Panc1 (cell line): ENCODE results near the gene CTBP1. TPM values are rescaled to one million over a fixed set of nuclear protein-coding genes. Genes with fewer than 3 reads are reported as not detected.
A peak's percentile ranks its signal among the peaks of the same experiment; 100 is the strongest.

Source experiments
- ATAC-seq: fragments of 200-7000 bp; cut with Tn5 transposase; 2 replicates; pipeline ENCODE4 v1.9.1; 2020; ENCODE audit warnings: mild to moderate bottlenecking, moderate library complexity
- BruUV-seq: library from RNA; stranded (reverse); fragments of 400-500 nt; replicated peaks from 2 replicates; lab custom pipeline; 2021; lab: Mats Ljungman, UMichigan
- CTCF ChIA-PET: fragments of 300-600 bp; sonication (Branson Sonifier 250); formaldehyde crosslinking; loops from one replicate; lab custom pipeline; 2022; ENCODE audit warnings: antibody characterized with exemption; lab: Charles Lee
- POLR2A ChIA-PET: fragments of 300-600 bp; sonication (Branson Sonifier 250); formaldehyde crosslinking; loops from one replicate; lab custom pipeline; 2022; ENCODE audit warnings: antibody characterized with exemption; lab: Charles Lee
- DNase-seq: peaks from one replicate; pipeline ENCODE4 v3.0.0-alpha.2; 2010; ENCODE audit warnings: low read depth, low spot score
- H3K27ac ChIP-seq: 2 replicates; pipeline ENCODE4 v1.5.1; 2011; ENCODE audit warnings: mild to moderate bottlenecking, low read length, inconsistent platforms
- H3K27me3 ChIP-seq: fragments of 200-500 bp; sonication (Bioruptor generic); 2 replicates; pipeline ENCODE4 v1.6.0; 2014; ENCODE audit warnings: low read length, inconsistent platforms; ENCODE audit not compliant: control insufficient read depth, insufficient read depth
- H3K36me3 ChIP-seq: fragments of 200-500 bp; sonication (Bioruptor generic); 2 replicates; pipeline ENCODE4 v1.5.1; 2014; ENCODE audit warnings: inconsistent platforms, mild to moderate bottlenecking, low read length, moderate library complexity; ENCODE audit not compliant: control insufficient read depth, insufficient read depth
- H3K4me1 ChIP-seq: 2 replicates; pipeline ENCODE4 v1.5.1; 2011; ENCODE audit warnings: inconsistent platforms, mild to moderate bottlenecking, low read length, moderate library complexity; ENCODE audit not compliant: control insufficient read depth, insufficient read depth
- H3K4me3 ChIP-seq, 2 experiments: 2 replicates each; pipeline ENCODE4 v1.5.1; 2011 to 2012; ENCODE audit warnings: low read depth in 2 of 2, low read length in 2 of 2, mild to moderate bottlenecking in 2 of 2, inconsistent platforms in 1 of 2, moderate library complexity in 1 of 2
- H3K9me3 ChIP-seq: fragments of 200-500 bp; sonication (Bioruptor generic); 2 replicates; pipeline ENCODE4 v1.5.1; 2014; ENCODE audit warnings: low read depth, mild to moderate bottlenecking, inconsistent platforms, low read length, moderate library complexity; ENCODE audit not compliant: control insufficient read depth, insufficient read depth
- POLR2AphosphoS5 ChIP-seq: IDR thresholded peaks from 2 replicates; pipeline ENCODE4 v1.6.1; 2012; ENCODE audit warnings: mild to moderate bottlenecking, low read depth, low read length, moderate library complexity
- SIN3A ChIP-seq: IDR thresholded peaks from 2 replicates; pipeline ENCODE4 v1.6.1; 2012; ENCODE audit warnings: low read depth, mild to moderate bottlenecking, low read length, moderate library complexity, borderline replicate concordance; ENCODE audit not compliant: insufficient read depth
- TCF7L2 ChIP-seq: IDR thresholded peaks from 2 replicates; pipeline ENCODE4 v1.6.1; 2011; ENCODE audit warnings: mild to moderate bottlenecking, low read depth, low read length, inconsistent platforms
- in situ Hi-C: cut with HindIII; loops from 2 replicates; pipeline ENCODE4 v1.10.0; 2016; ENCODE audit warnings: low sequenced_read_pairs, low pct_unique_long_range_greater_than_20kb
- intact Hi-C: fragments of 100-400 bp; cut with micrococcal nuclease; formaldehyde crosslinking; loops from one replicate; pipeline ENCODE4 v1.10.0; 2022; ENCODE audit not compliant: unreplicated experiment
- total RNA-seq: library from RNA; stranded (reverse); gene quantifications from one replicate; pipeline ENCODE4 v1.2.1, GENCODE V29; 2021; ENCODE audit not compliant: unreplicated experiment
- TF ChIP-seq, protein P1 (sequence below): fragments of 450-650 bp; IDR thresholded peaks from 2 replicates; pipeline ENCODE4 v1.5.1; 2017; ENCODE audit warnings: mild to moderate bottlenecking
- TF ChIP-seq, protein P2 (sequence below), 2 experiments: IDR thresholded peaks; 2 replicates each; pipeline ENCODE4 v1.6.1; 2011 to 2012; ENCODE audit warnings: low read depth in 2 of 2, control low read depth in 1 of 2, low read length in 1 of 2, mild to moderate bottlenecking in 1 of 2, moderate library complexity in 1 of 2; ENCODE audit not compliant: insufficient read depth in 1 of 2

The CTBP1 gene
- total RNA-seq, 1 experiment from 2014 or later = 157 TPM

DNA sequence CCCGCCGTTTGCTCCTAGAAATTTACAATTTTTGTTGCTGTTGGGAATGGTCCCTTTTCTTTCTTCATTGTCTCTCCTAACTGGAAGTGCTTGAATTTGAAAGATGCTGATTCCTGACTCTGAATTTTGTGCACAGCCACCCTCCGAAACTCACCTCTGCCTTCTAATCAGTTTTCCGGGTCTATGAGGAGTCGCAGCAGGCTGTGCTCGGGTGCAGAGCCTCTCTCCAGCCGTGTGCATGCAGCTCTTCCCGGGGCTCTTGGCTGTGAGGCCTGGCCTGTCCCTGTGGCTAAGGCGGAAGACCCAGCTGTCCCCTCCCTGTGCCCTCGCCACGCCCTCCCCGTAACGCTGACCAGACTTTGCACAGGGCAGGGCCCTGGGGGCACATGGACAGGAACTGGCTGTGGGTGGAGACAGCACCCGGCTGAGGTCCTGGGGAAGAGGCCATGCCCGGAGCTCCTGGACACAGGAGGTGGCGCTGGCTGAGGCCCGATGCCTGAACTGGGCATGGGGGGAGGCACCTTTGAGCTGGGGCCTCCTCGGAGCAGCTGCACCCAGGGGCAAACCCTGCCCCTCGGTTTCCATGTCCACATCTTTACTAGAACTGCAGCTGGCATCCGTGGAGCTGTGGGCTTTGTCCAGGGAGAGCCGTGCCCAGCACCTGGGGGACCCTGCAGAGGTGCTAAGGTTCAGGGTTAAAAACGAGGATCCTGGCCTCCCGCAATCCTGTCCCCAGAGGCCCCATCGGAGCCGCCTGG, 43.9 kb downstream of the CTBP1 start:
- H3K4me3 ChIP-seq = no peak overlapping the region
- H3K9me3 ChIP-seq = no peaks in the 10 kb centered on the region
- no TSS peak for BruUV-seq
- intact Hi-C loops = no loop called here
- in situ Hi-C loops = no loop called here
- DNase-seq (no peak), ATAC-seq (peak; percentile 3; the same call in 1 of the 2 replicates)
- H3K4me1 ChIP-seq = peaks cover 27% of the 10 kb centered on the region
- no peak overlapping the region for H3K27ac ChIP-seq
- H3K27me3 ChIP-seq = no peaks in the 10 kb centered on the region
- ChIA-PET POLR2A (no interaction called here), CTCF (no interaction called here)
- TF ChIP-seq TCF7L2 = no peak
- TF ChIP-seq, protein P1, sequence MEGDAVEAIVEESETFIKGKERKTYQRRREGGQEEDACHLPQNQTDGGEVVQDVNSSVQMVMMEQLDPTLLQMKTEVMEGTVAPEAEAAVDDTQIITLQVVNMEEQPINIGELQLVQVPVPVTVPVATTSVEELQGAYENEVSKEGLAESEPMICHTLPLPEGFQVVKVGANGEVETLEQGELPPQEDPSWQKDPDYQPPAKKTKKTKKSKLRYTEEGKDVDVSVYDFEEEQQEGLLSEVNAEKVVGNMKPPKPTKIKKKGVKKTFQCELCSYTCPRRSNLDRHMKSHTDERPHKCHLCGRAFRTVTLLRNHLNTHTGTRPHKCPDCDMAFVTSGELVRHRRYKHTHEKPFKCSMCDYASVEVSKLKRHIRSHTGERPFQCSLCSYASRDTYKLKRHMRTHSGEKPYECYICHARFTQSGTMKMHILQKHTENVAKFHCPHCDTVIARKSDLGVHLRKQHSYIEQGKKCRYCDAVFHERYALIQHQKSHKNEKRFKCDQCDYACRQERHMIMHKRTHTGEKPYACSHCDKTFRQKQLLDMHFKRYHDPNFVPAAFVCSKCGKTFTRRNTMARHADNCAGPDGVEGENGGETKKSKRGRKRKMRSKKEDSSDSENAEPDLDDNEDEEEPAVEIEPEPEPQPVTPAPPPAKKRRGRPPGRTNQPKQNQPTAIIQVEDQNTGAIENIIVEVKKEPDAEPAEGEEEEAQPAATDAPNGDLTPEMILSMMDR = no peak
- no peak for TF ChIP-seq SIN3A
- no peak for TF ChIP-seq POLR2AphosphoS5
- TF ChIP-seq, protein P2, sequence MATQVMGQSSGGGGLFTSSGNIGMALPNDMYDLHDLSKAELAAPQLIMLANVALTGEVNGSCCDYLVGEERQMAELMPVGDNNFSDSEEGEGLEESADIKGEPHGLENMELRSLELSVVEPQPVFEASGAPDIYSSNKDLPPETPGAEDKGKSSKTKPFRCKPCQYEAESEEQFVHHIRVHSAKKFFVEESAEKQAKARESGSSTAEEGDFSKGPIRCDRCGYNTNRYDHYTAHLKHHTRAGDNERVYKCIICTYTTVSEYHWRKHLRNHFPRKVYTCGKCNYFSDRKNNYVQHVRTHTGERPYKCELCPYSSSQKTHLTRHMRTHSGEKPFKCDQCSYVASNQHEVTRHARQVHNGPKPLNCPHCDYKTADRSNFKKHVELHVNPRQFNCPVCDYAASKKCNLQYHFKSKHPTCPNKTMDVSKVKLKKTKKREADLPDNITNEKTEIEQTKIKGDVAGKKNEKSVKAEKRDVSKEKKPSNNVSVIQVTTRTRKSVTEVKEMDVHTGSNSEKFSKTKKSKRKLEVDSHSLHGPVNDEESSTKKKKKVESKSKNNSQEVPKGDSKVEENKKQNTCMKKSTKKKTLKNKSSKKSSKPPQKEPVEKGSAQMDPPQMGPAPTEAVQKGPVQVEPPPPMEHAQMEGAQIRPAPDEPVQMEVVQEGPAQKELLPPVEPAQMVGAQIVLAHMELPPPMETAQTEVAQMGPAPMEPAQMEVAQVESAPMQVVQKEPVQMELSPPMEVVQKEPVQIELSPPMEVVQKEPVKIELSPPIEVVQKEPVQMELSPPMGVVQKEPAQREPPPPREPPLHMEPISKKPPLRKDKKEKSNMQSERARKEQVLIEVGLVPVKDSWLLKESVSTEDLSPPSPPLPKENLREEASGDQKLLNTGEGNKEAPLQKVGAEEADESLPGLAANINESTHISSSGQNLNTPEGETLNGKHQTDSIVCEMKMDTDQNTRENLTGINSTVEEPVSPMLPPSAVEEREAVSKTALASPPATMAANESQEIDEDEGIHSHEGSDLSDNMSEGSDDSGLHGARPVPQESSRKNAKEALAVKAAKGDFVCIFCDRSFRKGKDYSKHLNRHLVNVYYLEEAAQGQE (IDR thresholded peaks at IDR 0.05; ENCODE audit: insufficient read depth in 1 of 2, low read depth in 2 of 2, low read length in 1 of 2) = no peak
- H3K36me3 ChIP-seq = no peaks in the 10 kb centered on the region

DNA sequence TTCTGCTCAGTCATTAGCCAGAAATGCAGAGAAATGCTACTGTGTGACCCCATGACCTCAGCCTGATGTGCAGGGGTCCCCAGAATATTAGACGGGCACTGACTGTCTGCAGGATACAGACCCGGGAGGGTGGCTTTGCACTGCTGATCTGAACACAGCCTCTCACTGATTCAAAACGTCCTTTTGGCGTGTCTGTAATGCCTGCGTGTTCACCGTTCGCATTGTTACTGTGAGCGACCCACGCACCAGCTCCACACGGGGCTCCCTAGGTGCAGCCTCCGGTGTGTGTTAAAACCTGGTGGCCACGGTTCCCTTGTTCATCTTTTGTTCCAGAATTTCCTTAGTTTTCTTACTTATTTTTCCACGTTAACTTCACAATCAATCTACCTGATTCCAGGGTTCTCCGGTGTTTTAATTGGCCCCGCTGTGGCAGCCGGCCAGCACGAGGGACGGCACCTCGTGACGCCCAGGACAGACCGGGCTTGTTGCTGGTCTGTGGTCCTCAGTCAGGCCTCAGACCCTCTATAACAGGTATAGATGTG, 44.6 kb downstream of the CTBP1 start:
- intact Hi-C loops = no loop called here
- POLR2A ChIA-PET = no interaction called here
- Histone ChIP-seq H3K4me3 (no peak overlapping the region), H3K27ac (no peak overlapping the region), H3K9me3 (no peaks in the 10 kb centered on the region), H3K27me3 (no peaks in the 10 kb centered on the region), H3K36me3 (no peaks in the 10 kb centered on the region), H3K4me1 (peaks cover 21% of the 10 kb centered on the region)
- no peak for DNase-seq
- no TSS peak for BruUV-seq
- ATAC-seq = no peak
- in situ Hi-C loops = no loop called here
- TF ChIP-seq, protein P2 (IDR thresholded peaks at IDR 0.05; ENCODE audit: insufficient read depth in 1 of 2, low read depth in 2 of 2, low read length in 1 of 2) = no peak
- TF ChIP-seq TCF7L2 = no peak
- TF ChIP-seq, protein P1 = no peak
- TF ChIP-seq SIN3A = no peak
- TF ChIP-seq POLR2AphosphoS5 = no peak
- CTCF ChIA-PET = no interaction called here
